Subcutaneous adipose tissue (tissue), 4 donors: ENCODE data around the gene MAP2K2. TPM values are rescaled to one million over a fixed set of nuclear protein-coding genes. Genes with fewer than 3 reads are reported as not detected.

Source experiments
- total RNA-seq, 4 donors: library from RNA; depleted of rRNA; stranded (reverse); fragments of >200 nt; gene quantifications; one replicate each; pipeline ENCODE4 v1.1.0, GENCODE V29; 2016
- TF ChIP-seq, protein P1 (sequence below): fragments of 450-650 bp; IDR thresholded peaks from one replicate; pipeline ENCODE4 v1.5.1; 2016; ENCODE audit warnings: low read depth, mild to moderate bottlenecking, control low read depth, antibody characterized with exemption, moderate library complexity

MAP2K2 gene
- total RNA-seq, 4 donors from 2014 or later = 39.3 to 66.1 (median 56.3) TPM

- TF ChIP-seq, protein P1, sequence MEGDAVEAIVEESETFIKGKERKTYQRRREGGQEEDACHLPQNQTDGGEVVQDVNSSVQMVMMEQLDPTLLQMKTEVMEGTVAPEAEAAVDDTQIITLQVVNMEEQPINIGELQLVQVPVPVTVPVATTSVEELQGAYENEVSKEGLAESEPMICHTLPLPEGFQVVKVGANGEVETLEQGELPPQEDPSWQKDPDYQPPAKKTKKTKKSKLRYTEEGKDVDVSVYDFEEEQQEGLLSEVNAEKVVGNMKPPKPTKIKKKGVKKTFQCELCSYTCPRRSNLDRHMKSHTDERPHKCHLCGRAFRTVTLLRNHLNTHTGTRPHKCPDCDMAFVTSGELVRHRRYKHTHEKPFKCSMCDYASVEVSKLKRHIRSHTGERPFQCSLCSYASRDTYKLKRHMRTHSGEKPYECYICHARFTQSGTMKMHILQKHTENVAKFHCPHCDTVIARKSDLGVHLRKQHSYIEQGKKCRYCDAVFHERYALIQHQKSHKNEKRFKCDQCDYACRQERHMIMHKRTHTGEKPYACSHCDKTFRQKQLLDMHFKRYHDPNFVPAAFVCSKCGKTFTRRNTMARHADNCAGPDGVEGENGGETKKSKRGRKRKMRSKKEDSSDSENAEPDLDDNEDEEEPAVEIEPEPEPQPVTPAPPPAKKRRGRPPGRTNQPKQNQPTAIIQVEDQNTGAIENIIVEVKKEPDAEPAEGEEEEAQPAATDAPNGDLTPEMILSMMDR = no peak
Measured at GRCh38 chr19:4121815-4122214, 2.1 kb downstream of the MAP2K2 start.

GRCh38 chr19:4121273-4121612, 2.7 kb downstream of the MAP2K2 start:
- TF ChIP-seq, protein P1 = no peak

DNA sequence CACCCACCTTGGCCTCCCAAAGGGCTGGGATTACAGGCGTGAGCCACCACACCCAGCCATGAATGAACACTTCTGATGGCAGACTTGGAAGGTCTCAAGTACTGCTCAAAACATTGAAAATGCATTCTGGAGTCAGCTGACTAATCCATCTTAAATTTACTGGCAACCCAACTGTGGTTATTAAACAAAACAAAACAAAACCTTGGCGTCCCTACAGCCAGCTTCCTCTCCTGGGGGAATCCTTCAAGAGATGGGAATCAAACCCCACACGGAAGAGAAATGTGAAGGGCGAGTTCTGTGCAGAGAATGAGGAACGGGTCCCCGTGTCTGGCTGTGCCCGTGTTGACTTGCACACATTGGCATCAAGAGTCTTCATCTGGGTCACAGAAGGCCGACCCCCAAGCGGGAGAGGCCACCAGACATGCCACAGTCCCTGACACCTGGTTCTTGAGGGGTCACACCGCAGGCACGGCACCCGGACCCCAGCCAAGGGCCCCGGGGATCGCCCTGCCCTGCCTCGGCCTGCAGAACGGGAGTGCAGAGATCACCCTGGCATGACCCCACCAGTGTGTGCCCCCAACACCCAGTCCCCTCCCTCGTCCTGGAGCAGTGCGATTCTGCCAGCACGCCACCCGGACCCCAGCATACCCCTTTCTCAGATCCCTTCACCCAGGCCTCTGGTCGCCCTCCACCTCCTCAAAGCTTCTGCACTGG, 3.2 kb downstream of the MAP2K2 start:
- TF ChIP-seq, protein P1 = no peak

GRCh38 chr19:4119763-4120162, 4.2 kb downstream of the MAP2K2 start:
- TF ChIP-seq, protein P1 = no peak

DNA sequence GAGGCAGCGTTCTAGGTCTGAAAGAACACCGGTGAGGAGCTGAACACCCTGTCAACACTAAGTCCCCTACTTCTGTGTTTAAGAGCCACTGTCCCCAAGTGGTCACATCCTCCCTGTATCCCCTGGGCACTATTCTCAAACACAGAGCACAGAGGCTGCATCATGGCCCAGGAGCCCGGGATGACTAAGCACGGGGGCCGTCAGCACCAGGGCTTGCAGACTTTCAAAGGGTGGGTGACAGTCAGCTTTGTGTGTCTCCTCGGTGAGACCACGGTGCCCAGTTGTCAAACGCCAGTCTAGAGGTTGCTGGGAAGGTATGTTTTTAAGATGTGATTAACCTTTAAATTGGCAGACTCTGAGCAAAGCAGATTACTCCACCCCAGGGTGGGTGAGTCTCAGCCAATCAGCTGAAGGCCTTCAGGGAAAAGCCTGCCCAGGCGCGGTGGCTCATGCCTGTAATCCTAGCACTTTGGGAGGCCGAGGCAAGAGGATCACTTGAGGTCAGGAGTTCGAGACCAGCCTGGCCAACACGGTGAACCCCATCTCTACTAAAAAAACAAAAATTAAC, 8.0 kb downstream of the MAP2K2 start:
- TF ChIP-seq, protein P1 = no peak

GRCh38 chr19:4115050-4115817, 8.7 kb downstream of the MAP2K2 start:
- TF ChIP-seq, protein P1 = no peak

GRCh38 chr19:4114181-4114580, 9.7 kb downstream of the MAP2K2 start:
- TF ChIP-seq, protein P1 = no peak
